HEK293T (cell line): ENCODE measurements around the gene MCOLN3.

Experiments
- BHLHE40 ChIP-seq: fragments of 450-650 bp; IDR thresholded peaks from 2 replicates; pipeline ENCODE4 v1.6.1; 2016; ENCODE audit warnings: mild to moderate bottlenecking, moderate library complexity, borderline replicate concordance
- CTBP1 ChIP-seq: fragments of 450-650 bp; IDR thresholded peaks from 2 replicates; pipeline ENCODE4 v1.6.1; 2016; ENCODE audit warnings: borderline replicate concordance
- ELF4 ChIP-seq: fragments of 450-650 bp; IDR thresholded peaks from 2 replicates; pipeline ENCODE4 v1.6.1; 2017; ENCODE audit warnings: antibody characterized with exemption
- LEF1 ChIP-seq: fragments of 450-650 bp; IDR thresholded peaks from 2 replicates; pipeline ENCODE4 v1.6.1; 2017; ENCODE audit warnings: mild to moderate bottlenecking, borderline replicate concordance
- SP1 ChIP-seq: fragments of 450-650 bp; IDR thresholded peaks from 2 replicates; pipeline ENCODE4 v1.6.1; 2017
- SUZ12 ChIP-seq: fragments of 450-650 bp; IDR thresholded peaks from 2 replicates; pipeline ENCODE4 v1.6.1; 2016; ENCODE audit warnings: mild to moderate bottlenecking
- TARDBP ChIP-seq: fragments of 450-650 bp; IDR thresholded peaks from 2 replicates; pipeline ENCODE4 v1.6.1; 2016
- ZNF384 ChIP-seq: fragments of 450-650 bp; IDR thresholded peaks from 2 replicates; pipeline ENCODE4 v1.6.1; 2016
- TF ChIP-seq, protein P1 (sequence below): fragments of 450-650 bp; IDR thresholded peaks from 2 replicates; pipeline ENCODE4 v1.6.1; 2016

- TF ChIP-seq ELF4 = no peak
- TF ChIP-seq CTBP1 = no peak
- TF ChIP-seq, protein P1, sequence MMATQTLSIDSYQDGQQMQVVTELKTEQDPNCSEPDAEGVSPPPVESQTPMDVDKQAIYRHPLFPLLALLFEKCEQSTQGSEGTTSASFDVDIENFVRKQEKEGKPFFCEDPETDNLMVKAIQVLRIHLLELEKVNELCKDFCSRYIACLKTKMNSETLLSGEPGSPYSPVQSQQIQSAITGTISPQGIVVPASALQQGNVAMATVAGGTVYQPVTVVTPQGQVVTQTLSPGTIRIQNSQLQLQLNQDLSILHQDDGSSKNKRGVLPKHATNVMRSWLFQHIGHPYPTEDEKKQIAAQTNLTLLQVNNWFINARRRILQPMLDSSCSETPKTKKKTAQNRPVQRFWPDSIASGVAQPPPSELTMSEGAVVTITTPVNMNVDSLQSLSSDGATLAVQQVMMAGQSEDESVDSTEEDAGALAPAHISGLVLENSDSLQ = no peak
- TF ChIP-seq ZNF384 = no peak
- no peak for TF ChIP-seq TARDBP
- TF ChIP-seq BHLHE40 = no peak
- TF ChIP-seq LEF1 = no peak
- no peak for TF ChIP-seq SUZ12
- TF ChIP-seq SP1 = no peak
Observed at GRCh38 chr1:85085417-85085816, 37.1 kb upstream of the MCOLN3 start.
